ENCODE data around the gene CRYBB3.
"Not testable (repeated sequence)": the region's sequence is repeated elsewhere in the genome, so short reads cannot be mapped to it uniquely, and the experiment has no call there.

Gene CRYBB3

GRCh38 chr22:25176175-25176574, 23.5 kb upstream of the CRYBB3 start:
- no peak overlapping the region for H3K4me3 ChIP-seq (ENCODE audit: low read depth, low read length)
- no peak for TF ChIP-seq CTCF (IDR thresholded peaks at IDR 0.05; ENCODE audit: control insufficient read depth, extremely low read depth, insufficient read depth)
- DNase-seq (ENCODE audit: low read depth) = no peak

- DNase-seq (ENCODE audit: low read depth) = no peak
- no peak overlapping the region for H3K4me3 ChIP-seq (ENCODE audit: low read depth, low read length)
- TF ChIP-seq CTCF (IDR thresholded peaks at IDR 0.05; ENCODE audit: control insufficient read depth, extremely low read depth, insufficient read depth) = no peak
Observed at GRCh38 chr22:25176799-25177198, 22.9 kb upstream of the CRYBB3 start.

- H3K4me3 ChIP-seq (ENCODE audit: low read depth, low read length) = no peak overlapping the region
- no peak for TF ChIP-seq CTCF (IDR thresholded peaks at IDR 0.05; ENCODE audit: control insufficient read depth, extremely low read depth, insufficient read depth)
- DNase-seq (ENCODE audit: low read depth) = no peak
Observed at GRCh38 chr22:25177226-25177625, 22.4 kb upstream of the CRYBB3 start.

- TF ChIP-seq CTCF (IDR thresholded peaks at IDR 0.05; ENCODE audit: control insufficient read depth, extremely low read depth, insufficient read depth) = no peak
- H3K4me3 ChIP-seq (ENCODE audit: low read depth, low read length) = no peak overlapping the region
- DNase-seq (ENCODE audit: low read depth) = no peak
Observed at GRCh38 chr22:25177895-25178294, 21.8 kb upstream of the CRYBB3 start.

- DNase-seq (ENCODE audit: low read depth); H3K4me3 ChIP-seq (ENCODE audit: low read depth, low read length): not testable (repeated sequence)
Observed at GRCh38 chr22:25178348-25178747, 21.3 kb upstream of the CRYBB3 start.

- H3K4me3 ChIP-seq (ENCODE audit: low read depth, low read length); DNase-seq (ENCODE audit: low read depth): not testable (repeated sequence)
Observed at GRCh38 chr22:25178869-25179631, 20.6 kb upstream of the CRYBB3 start.

GRCh38 chr22:25182131-25183110, 17.2 kb upstream of the CRYBB3 start:
- no peak for TF ChIP-seq CTCF (IDR thresholded peaks at IDR 0.05; ENCODE audit: control insufficient read depth, extremely low read depth, insufficient read depth)
- no peak for DNase-seq (ENCODE audit: low read depth)

More at GRCh38 chr22:25182131-25183110, 17.2 kb upstream of the CRYBB3 start:
- H3K4me3 ChIP-seq (ENCODE audit: low read depth, low read length) = no peak overlapping the region
